Psoas muscle (tissue), 8 donors: ENCODE results near the gene VMAC. TPM values are rescaled to one million over a fixed set of nuclear protein-coding genes. Genes with fewer than 3 reads are reported as not detected.

ENCODE experiments used
- ATAC-seq, 4 donors: fragments of 200-7000 bp; cut with Tn5 transposase; one replicate each; pipeline ENCODE4 v1.9.1; 2020; ENCODE audit warnings: moderate library complexity in 3 of 4, mild to moderate bottlenecking in 2 of 4
- DNase-seq, 2 donors: peaks; one replicate each; pipeline ENCODE4 v3.0.0-alpha.2; 2020
- H3K27ac ChIP-seq: fragments of 200-600 bp; one replicate; pipeline ENCODE4 v1.8.0; 2022
- H3K27me3 ChIP-seq, 3 donors: fragments of 200-600 bp in 1 of 3; one replicate each; pipeline versions ENCODE4 v1.6.1 to v1.8.0; 2013 to 2022; ENCODE audit warnings: low read length in 2 of 3, mild to moderate bottlenecking in 2 of 3, moderate library complexity in 1 of 3; ENCODE audit not compliant: insufficient read depth in 3 of 3
- H3K36me3 ChIP-seq, 2 donors: fragments of 200-600 bp in 1 of 2; one replicate each; pipeline versions ENCODE4 v1.6.1 to v1.8.0; 2013 to 2022; ENCODE audit warnings: low read depth in 1 of 2, mild to moderate bottlenecking in 1 of 2, moderate library complexity in 1 of 2; ENCODE audit not compliant: insufficient read depth in 1 of 2
- H3K4me1 ChIP-seq: fragments of 200-600 bp; one replicate; pipeline ENCODE4 v1.8.0; 2022
- H3K4me3 ChIP-seq: fragments of 200-600 bp; one replicate; pipeline ENCODE4 v1.8.0; 2022; ENCODE audit warnings: mild to moderate bottlenecking
- H3K9me3 ChIP-seq: fragments of 200-600 bp; one replicate; pipeline ENCODE4 v1.8.0; 2022
- WGBS, 3 donors: extraction: QIAGEN DNeasy Blood & Tissue Kit; methylation state at CpG; one replicate each; pipeline versions ENCODE4 v1.1.6 to v1.1.7; 2013; 5-methylcytosine and 5-hydroxymethylcytosine counted together
- intact Hi-C, 2 donors: fragments of 100-400 bp; cut with DNase I; formaldehyde crosslinking; loops; one replicate each; pipeline versions ENCODE4 v1.11.0 to v1.14.2; 2022
- polyA plus RNA-seq, 3 donors: library from polyadenylated mRNA; stranded (reverse); fragments of 200-250 nt; gene quantifications; one replicate each; pipeline ENCODE4 v1.2.3, GENCODE V29; 2013
- total RNA-seq, 4 donors: library from RNA; stranded (reverse); fragmentation: NEBNext Ultra II Directional in 2 of 4; extraction: Animal tissue kit (Norgen Biotek cat#: 25700) in 2 of 4; gene quantifications; one replicate each; pipeline versions ENCODE4 v1.2.1 to v1.2.4, GENCODE V29; 2021 to 2023
- TF ChIP-seq, protein P1 (sequence below): fragments of 200-600 bp; IDR thresholded peaks from one replicate; pipeline ENCODE4 v1.8.0; 2022; ENCODE audit warnings: antibody characterized with exemption
- donor health status: healthy with polysubstance abuse.
- donor health status: DM: no; HTN: no; CAD: no; lungs with moderate emphysema.
- donor health status: Bipolar disorder and iron deficiency.
- donor health status: healthy.
- donor health status: DM: yes; HTN: yes; CAD: no.
- donor health status: DM: no; HTN: no; CAD: no.
- donor health status: DM: no; HTN: no; CAD: no.
- donor health status: DM: yes; HTN: yes; CAD: no.

The VMAC gene
- total and polyA plus RNA-seq, 7 donors = 0.73 to 3.0 (median 0.89) TPM

DNA sequence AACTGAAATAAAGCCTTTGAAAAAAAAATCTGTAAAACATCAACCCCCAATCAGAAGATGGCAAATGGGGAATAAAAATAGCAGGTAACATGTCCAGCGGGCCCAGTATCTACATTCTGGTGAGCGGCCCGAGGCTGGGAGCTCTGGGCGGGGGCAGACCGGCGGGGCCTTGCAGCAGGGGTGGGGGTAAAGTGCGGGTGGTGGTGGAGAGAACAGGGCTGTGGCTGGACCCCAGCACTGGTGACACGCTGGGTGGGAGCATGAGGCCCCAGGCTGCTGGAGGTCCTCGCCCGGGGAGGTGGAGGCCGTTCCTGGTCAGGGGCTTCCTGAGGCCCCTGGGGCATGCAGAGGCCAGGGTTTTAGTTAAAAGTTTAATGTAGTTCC is 11.1 kb downstream of the VMAC start:
- DNase-seq = no peak
- TF ChIP-seq, protein P1, sequence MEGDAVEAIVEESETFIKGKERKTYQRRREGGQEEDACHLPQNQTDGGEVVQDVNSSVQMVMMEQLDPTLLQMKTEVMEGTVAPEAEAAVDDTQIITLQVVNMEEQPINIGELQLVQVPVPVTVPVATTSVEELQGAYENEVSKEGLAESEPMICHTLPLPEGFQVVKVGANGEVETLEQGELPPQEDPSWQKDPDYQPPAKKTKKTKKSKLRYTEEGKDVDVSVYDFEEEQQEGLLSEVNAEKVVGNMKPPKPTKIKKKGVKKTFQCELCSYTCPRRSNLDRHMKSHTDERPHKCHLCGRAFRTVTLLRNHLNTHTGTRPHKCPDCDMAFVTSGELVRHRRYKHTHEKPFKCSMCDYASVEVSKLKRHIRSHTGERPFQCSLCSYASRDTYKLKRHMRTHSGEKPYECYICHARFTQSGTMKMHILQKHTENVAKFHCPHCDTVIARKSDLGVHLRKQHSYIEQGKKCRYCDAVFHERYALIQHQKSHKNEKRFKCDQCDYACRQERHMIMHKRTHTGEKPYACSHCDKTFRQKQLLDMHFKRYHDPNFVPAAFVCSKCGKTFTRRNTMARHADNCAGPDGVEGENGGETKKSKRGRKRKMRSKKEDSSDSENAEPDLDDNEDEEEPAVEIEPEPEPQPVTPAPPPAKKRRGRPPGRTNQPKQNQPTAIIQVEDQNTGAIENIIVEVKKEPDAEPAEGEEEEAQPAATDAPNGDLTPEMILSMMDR = no peak
- Histone ChIP-seq H3K36me3 (peaks cover 2 to 61% of the 10 kb centered on the region in 2 donors), H3K4me1 (no peaks in the 10 kb centered on the region), H3K9me3 (no peaks in the 10 kb centered on the region), H3K4me3 (no peak overlapping the region), H3K27me3 (no peaks in the 10 kb centered on the region), H3K27ac (no peak overlapping the region)
- ATAC-seq = no peak
- 86 to 88% (median 88%) methylated on average over 11 of the region's 11 CpGs for WGBS, 3 donors
- intact Hi-C loops = no loop called here

DNA sequence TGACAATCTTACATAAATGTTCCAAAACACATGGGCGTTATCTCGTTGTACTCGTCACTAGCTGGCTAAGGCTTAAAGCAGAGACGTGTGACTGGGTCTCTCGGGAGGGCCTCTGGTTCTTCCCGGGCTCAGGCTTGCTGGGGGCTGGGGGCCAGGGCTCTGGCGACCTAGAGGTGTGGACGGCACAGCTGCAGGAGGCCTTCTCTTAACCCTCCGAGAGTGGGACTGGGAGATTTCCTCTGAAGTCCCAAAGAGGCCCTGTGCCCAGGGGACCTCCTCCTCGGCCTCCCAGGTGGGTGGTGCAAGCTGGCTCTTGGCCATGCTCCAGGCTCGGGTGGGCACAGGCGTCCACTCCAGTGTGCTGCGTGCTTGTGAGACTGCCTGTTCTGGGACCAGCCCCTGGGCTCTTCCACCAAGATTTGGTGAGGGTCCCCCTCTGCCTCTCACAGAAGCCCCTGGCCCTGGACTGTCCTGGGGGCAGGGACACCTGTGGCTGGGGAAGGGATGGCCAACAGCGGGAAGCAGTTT is 11.6 kb downstream of the VMAC start:
- Histone ChIP-seq H3K4me3 (no peak overlapping the region), H3K27me3 (no peaks in the 10 kb centered on the region), H3K36me3 (peaks cover 2 to 66% of the 10 kb centered on the region in 2 donors), H3K9me3 (no peaks in the 10 kb centered on the region), H3K27ac (no peak overlapping the region), H3K4me1 (no peaks in the 10 kb centered on the region)
- ATAC-seq = no peak
- WGBS, 3 donors = 56 to 66% (median 64%) methylated on average over 14 of the region's 14 CpGs
- intact Hi-C loops = no loop called here
- TF ChIP-seq, protein P1 = no peak
- DNase-seq = no peak

DNA sequence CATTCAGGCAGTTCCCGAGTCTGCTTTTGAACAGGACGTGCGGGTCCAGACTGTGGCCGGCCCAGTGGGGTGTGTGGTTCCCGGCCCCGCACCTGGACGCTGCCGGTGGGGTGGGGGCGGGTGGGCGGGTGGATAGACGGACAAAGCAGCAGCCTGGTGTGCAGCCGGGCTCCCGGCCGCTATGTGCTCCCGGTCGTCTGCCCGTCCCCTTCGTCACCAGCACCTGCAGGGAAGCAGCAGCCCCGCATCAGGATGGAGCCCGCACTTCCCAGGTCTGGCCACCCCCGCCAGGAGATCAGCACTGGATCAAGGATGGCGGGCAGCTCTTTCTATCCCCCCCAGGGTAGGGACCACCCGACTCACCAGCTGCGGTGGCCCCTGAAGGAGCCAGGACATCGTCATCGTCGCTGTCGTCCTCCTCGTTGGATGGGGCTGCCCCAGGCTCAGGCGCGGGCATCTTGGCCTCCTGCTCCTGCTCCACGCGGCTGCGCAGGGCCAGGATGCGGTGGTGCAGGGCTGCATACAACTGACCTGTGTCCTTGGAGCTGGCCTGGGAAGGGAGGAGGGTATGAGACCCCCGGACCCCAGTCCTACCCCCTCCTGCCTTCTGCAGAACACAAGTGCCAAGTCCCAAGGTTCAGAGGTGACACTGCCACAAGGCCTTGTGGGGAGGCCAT is 12.9 kb downstream of the VMAC start:
- 90 to 92% (median 91%) methylated on average over 34 to 36 of the region's 36 CpGs for WGBS, 3 donors
- no peak for ATAC-seq
- TF ChIP-seq, protein P1 = no peak
- H3K4me1 ChIP-seq = no peaks in the 10 kb centered on the region
- H3K27ac ChIP-seq = no peak overlapping the region
- no peak overlapping the region for H3K4me3 ChIP-seq
- intact Hi-C loops = no loop called here
- H3K9me3 ChIP-seq = no peaks in the 10 kb centered on the region
- H3K27me3 ChIP-seq = no peaks in the 10 kb centered on the region
- peaks cover 4 to 79% of the 10 kb centered on the region in 2 donors for H3K36me3 ChIP-seq
- no peak for DNase-seq

DNA sequence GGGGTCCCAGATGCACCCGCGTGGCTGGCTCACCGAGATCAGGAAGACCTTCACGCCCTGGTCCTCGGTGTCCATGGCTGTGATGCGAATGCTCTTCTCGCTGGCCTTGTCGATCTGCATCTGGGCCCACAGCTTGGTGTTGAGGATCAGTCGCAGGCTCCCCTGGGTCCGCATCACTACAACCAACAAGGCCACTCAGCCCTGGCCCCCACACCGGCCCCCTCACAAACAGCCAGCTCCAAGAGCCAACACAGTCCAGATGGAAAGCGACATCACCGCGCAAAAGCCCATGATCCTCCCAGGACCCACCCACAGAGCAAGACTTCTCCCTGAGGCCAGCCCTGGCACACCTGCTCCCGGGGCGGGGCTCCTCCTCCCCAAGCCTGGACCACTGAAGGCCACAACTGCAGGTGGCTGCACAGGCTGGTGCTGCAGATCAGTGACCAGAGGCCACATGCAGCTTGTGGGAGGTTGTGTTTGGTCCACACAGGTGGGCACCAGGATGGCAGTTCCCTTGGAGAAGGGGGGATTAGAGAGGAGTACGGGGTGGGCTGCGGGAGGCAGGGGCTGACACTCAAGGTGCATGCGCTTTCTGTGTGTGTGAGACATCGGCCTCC is 13.9 kb downstream of the VMAC start:
- 94 to 96% (median 96%) methylated on average over 20 of the region's 20 CpGs for WGBS, 3 donors

More for the DNA sequence above, 13.9 kb downstream of the VMAC start:
- TF ChIP-seq, protein P1 = no peak
- Histone ChIP-seq H3K4me1 (no peaks in the 10 kb centered on the region), H3K27me3 (no peaks in the 10 kb centered on the region), H3K27ac (no peak overlapping the region), H3K9me3 (no peaks in the 10 kb centered on the region), H3K4me3 (no peak overlapping the region), H3K36me3 (peaks cover 4 to 89% of the 10 kb centered on the region in 2 donors)
- ATAC-seq (no peak), DNase-seq (no peak)
- intact Hi-C loops = no loop called here
